Stimulated activated CD8-positive, alpha-beta memory T cell treated with anti-CD3 and anti-CD28 coated beads, Interleukin-12 subunit alpha, Interleukin-12 subunit beta, amount 100 ng/mL, for 1 hour (primary cell): Measurements from ENCODE around the gene SUCO.

ENCODE experiments used
- DNase-seq: peaks from one replicate; pipeline ENCODE4 v3.0.0-alpha.2; 2020; ENCODE audit warnings: low read depth

SUCO gene

GRCh38 chr1:172517545-172517944, 15.4 kb upstream of the SUCO start:
- no peak for DNase-seq

GRCh38 chr1:172529304-172529703, 3.6 kb upstream of the SUCO start:
- no peak for DNase-seq

GRCh38 chr1:172530000-172530399, 3.0 kb upstream of the SUCO start:
- DNase-seq: no peak

- DNase-seq: no peak
Observed at GRCh38 chr1:172531412-172532182, 1.4 kb upstream of the SUCO start.

GRCh38 chr1:172532183-172532699, 709 bp upstream of the SUCO start:
- peak; percentile 78 for DNase-seq

- DNase-seq: peak; percentile 14
Observed at GRCh38 chr1:172533513-172534151, 682 bp downstream of the SUCO start.

GRCh38 chr1:172536256-172536655, 3.3 kb downstream of the SUCO start:
- no peak for DNase-seq

- no peak for DNase-seq
Observed at GRCh38 chr1:172537366-172537765, 4.4 kb downstream of the SUCO start.

GRCh38 chr1:172537827-172538391, 5.0 kb downstream of the SUCO start:
- no peak for DNase-seq

- DNase-seq: no peak
Observed at GRCh38 chr1:172540635-172541034, 7.7 kb downstream of the SUCO start.

GRCh38 chr1:172544481-172545104, 11.6 kb downstream of the SUCO start:
- DNase-seq: no peak

GRCh38 chr1:172545396-172546004, 12.6 kb downstream of the SUCO start:
- no peak for DNase-seq

GRCh38 chr1:172547071-172547470, 14.1 kb downstream of the SUCO start:
- no peak for DNase-seq

- no peak for DNase-seq
Observed at GRCh38 chr1:172549621-172550280, 16.8 kb downstream of the SUCO start.

GRCh38 chr1:172551279-172551678, 18.3 kb downstream of the SUCO start:
- no peak for DNase-seq

GRCh38 chr1:172554915-172555314, 22.0 kb downstream of the SUCO start:
- no peak for DNase-seq

- no peak for DNase-seq
Observed at GRCh38 chr1:172556461-172556860, 23.5 kb downstream of the SUCO start.

- no peak for DNase-seq
Observed at GRCh38 chr1:172557270-172557669, 24.3 kb downstream of the SUCO start.

GRCh38 chr1:172559572-172560210, 26.7 kb downstream of the SUCO start:
- DNase-seq: no peak

GRCh38 chr1:172561252-172561651, 28.3 kb downstream of the SUCO start:
- DNase-seq: no peak
